IPS DF 19.7 (cell line): ENCODE results near the gene ZGRF1.
"Not testable (repeated sequence)": the region's sequence is repeated elsewhere in the genome, so short reads cannot be mapped to it uniquely, and the experiment has no call there.

Source experiments
- DNase-seq: peaks from one replicate; pipeline ENCODE4 v3.0.0-alpha.2; 2013; ENCODE audit warnings: low read depth, low spot score

ZGRF1 gene

GRCh38 chr4:112642526-112642925, 5.8 kb upstream of the ZGRF1 start:
- DNase-seq, result no peak

GRCh38 chr4:112637552-112637866, 800 bp upstream of the ZGRF1 start:
- DNase-seq, result no peak

GRCh38 chr4:112633477-112634235, 3.1 kb downstream of the ZGRF1 start:
- no peak for DNase-seq

- no peak for DNase-seq
Observed at GRCh38 chr4:112626228-112626627, 10.5 kb downstream of the ZGRF1 start.

GRCh38 chr4:112616984-112617383, 19.7 kb downstream of the ZGRF1 start:
- DNase-seq, result no peak

- DNase-seq, result not testable (repeated sequence)
Observed at GRCh38 chr4:112612814-112613213, 23.9 kb downstream of the ZGRF1 start.

GRCh38 chr4:112604589-112604988, 32.1 kb downstream of the ZGRF1 start:
- no peak for DNase-seq

- no peak for DNase-seq
Observed at GRCh38 chr4:112594993-112595392, 41.7 kb downstream of the ZGRF1 start.

- DNase-seq, result no peak
Observed at GRCh38 chr4:112593438-112594133, 43.1 kb downstream of the ZGRF1 start.

GRCh38 chr4:112592717-112593116, 44.0 kb downstream of the ZGRF1 start:
- no peak for DNase-seq

GRCh38 chr4:112591593-112591992, 45.1 kb downstream of the ZGRF1 start:
- no peak for DNase-seq

GRCh38 chr4:112589206-112589605, 47.5 kb downstream of the ZGRF1 start:
- DNase-seq, result no peak

GRCh38 chr4:112585977-112586736, 50.6 kb downstream of the ZGRF1 start:
- no peak for DNase-seq

- DNase-seq, result no peak
Observed at GRCh38 chr4:112567536-112567935, 69.2 kb downstream of the ZGRF1 start.

GRCh38 chr4:112564706-112565270, 71.9 kb downstream of the ZGRF1 start:
- no peak for DNase-seq

GRCh38 chr4:112563431-112564200, 73.1 kb downstream of the ZGRF1 start:
- DNase-seq, result no peak

GRCh38 chr4:112562254-112562879, 74.3 kb downstream of the ZGRF1 start:
- no peak for DNase-seq

GRCh38 chr4:112560084-112560483, 76.6 kb downstream of the ZGRF1 start:
- DNase-seq, result no peak

GRCh38 chr4:112559053-112559452, 77.7 kb downstream of the ZGRF1 start:
- DNase-seq, result no peak

GRCh38 chr4:112557676-112558411, 78.9 kb downstream of the ZGRF1 start:
- DNase-seq, result no peak
